Ascending aorta (tissue), 2 donors: Measurements from ENCODE around the gene DGKQ. TPM values are rescaled to one million over a fixed set of nuclear protein-coding genes. Genes with fewer than 3 reads are reported as not detected.

Experiments
- DNase-seq, 2 donors: peaks; one replicate each; pipeline ENCODE4 v3.0.0-alpha.2; 2019; ENCODE audit warnings: low spot score in 2 of 2
- H3K27ac ChIP-seq, 2 donors: fragments of 200-600 bp; sonication (generic); one replicate each; pipeline ENCODE4 v1.5.1; 2016 to 2017; ENCODE audit warnings: mild to moderate bottlenecking in 1 of 2
- H3K27me3 ChIP-seq: fragments of 200-600 bp; sonication (generic); one replicate; pipeline ENCODE4 v1.5.1; 2017
- H3K36me3 ChIP-seq, 2 donors: fragments of 200-600 bp; sonication (generic); one replicate each; pipeline ENCODE4 v1.5.1; 2016
- H3K4me1 ChIP-seq, 2 donors: fragments of 200-600 bp; sonication (generic); one replicate each; pipeline ENCODE4 v1.5.1; 2016 to 2017; ENCODE audit warnings: mild to moderate bottlenecking in 1 of 2
- H3K4me3 ChIP-seq, 2 donors: fragments of 200-600 bp; sonication (generic); one replicate each; pipeline ENCODE4 v1.5.1; 2016 to 2017; ENCODE audit warnings: mild to moderate bottlenecking in 1 of 2
- H3K9me3 ChIP-seq, 2 donors: fragments of 200-600 bp; sonication (generic); one replicate each; pipeline ENCODE4 v1.5.1; 2016
- CTCF ChIP-seq, 3 experiments: fragments of 200-600 bp in 2 of 3; fragments of 450-650 bp in 1 of 3; sonication (generic) in 2 of 3; IDR thresholded peaks; one replicate each; pipeline ENCODE4 v1.5.1; 2016 to 2019; ENCODE audit warnings: antibody characterized with exemption in 3 of 3, mild to moderate bottlenecking in 1 of 3, moderate library complexity in 1 of 3
- intact Hi-C: fragments of 100-400 bp; cut with DNase I; formaldehyde crosslinking; loops from one replicate; pipeline ENCODE4 v1.15.1; 2023
- total RNA-seq: library from RNA; depleted of rRNA; stranded (reverse); fragments of >200 nt; gene quantifications from one replicate; pipeline ENCODE4 v1.1.0, GENCODE V29; 2016

The DGKQ gene
- total RNA-seq, 1 donor from 2014 or later, result 20.1 TPM

- intact Hi-C loops, result no loop called here
- H3K4me3 ChIP-seq, result no peak overlapping the region
- H3K27me3 ChIP-seq, result no peaks in the 10 kb centered on the region
- H3K9me3 ChIP-seq, result no peaks in the 10 kb centered on the region
- TF ChIP-seq CTCF (IDR thresholded peaks at IDR 0.05), result no peak
- no peaks in the 10 kb centered on the region for H3K4me1 ChIP-seq
- DNase-seq, result no peak
- H3K36me3 ChIP-seq, result peaks cover 41 to 61% of the 10 kb centered on the region in 2 donors
- no peak overlapping the region for H3K27ac ChIP-seq
These were observed 16.7 kb downstream of the DGKQ start for GRCh38 chr4:956531-957230.

GRCh38 chr4:955931-956381, 17.4 kb downstream of the DGKQ start:
- intact Hi-C loops, result no loop called here
- Histone ChIP-seq H3K36me3 (peaks cover 36 to 61% of the 10 kb centered on the region in 2 donors), H3K27ac (no peak overlapping the region), H3K4me3 (no peak overlapping the region), H3K4me1 (no peaks in the 10 kb centered on the region), H3K9me3 (no peaks in the 10 kb centered on the region), H3K27me3 (no peaks in the 10 kb centered on the region)
- DNase-seq, result no peak
- TF ChIP-seq CTCF (IDR thresholded peaks at IDR 0.05), result no peak

- intact Hi-C loops, result no loop called here
- no peaks in the 10 kb centered on the region for H3K4me1 ChIP-seq
- H3K4me3 ChIP-seq, result no peak overlapping the region
- no peak overlapping the region for H3K27ac ChIP-seq
- DNase-seq, result no peak
- no peak for TF ChIP-seq CTCF (IDR thresholded peaks at IDR 0.05)
- H3K36me3 ChIP-seq, result peaks cover 32 to 56% of the 10 kb centered on the region in 2 donors
- no peaks in the 10 kb centered on the region for H3K9me3 ChIP-seq
- H3K27me3 ChIP-seq, result no peaks in the 10 kb centered on the region
These were observed 18.0 kb downstream of the DGKQ start for GRCh38 chr4:955161-955921.

- intact Hi-C loops, result no loop called here
- Histone ChIP-seq H3K27me3 (no peaks in the 10 kb centered on the region), H3K36me3 (peaks cover 32 to 52% of the 10 kb centered on the region in 2 donors), H3K27ac (no peak overlapping the region), H3K9me3 (no peaks in the 10 kb centered on the region), H3K4me1 (no peaks in the 10 kb centered on the region), H3K4me3 (no peak overlapping the region)
- no peak for TF ChIP-seq CTCF (IDR thresholded peaks at IDR 0.05)
- no peak for DNase-seq
These were observed 19.0 kb downstream of the DGKQ start for GRCh38 chr4:954211-955020.

GRCh38 chr4:953574-953915, 19.8 kb downstream of the DGKQ start:
- no peak for TF ChIP-seq CTCF (IDR thresholded peaks at IDR 0.05)
- Histone ChIP-seq H3K27ac (no peak overlapping the region), H3K9me3 (no peaks in the 10 kb centered on the region), H3K4me3 (no peak overlapping the region), H3K4me1 (no peaks in the 10 kb centered on the region), H3K27me3 (no peaks in the 10 kb centered on the region), H3K36me3 (peaks cover 29 to 45% of the 10 kb centered on the region in 2 donors)
- intact Hi-C loops, result no loop called here
- DNase-seq, result no peak
